Uterus (tissue), 2 donors: ENCODE results near the gene ATP8A2.

Source experiments
- CTCF ChIP-seq, 4 experiments: fragments of 200-600 bp in 2 of 4; fragments of 450-650 bp in 2 of 4; sonication (generic) in 2 of 4; IDR thresholded peaks; one replicate each; pipeline ENCODE4 v1.5.1; 2016 to 2019; ENCODE audit warnings: antibody characterized with exemption in 4 of 4, mild to moderate bottlenecking in 2 of 4, moderate library complexity in 1 of 4
- POLR2A ChIP-seq, 2 donors: fragments of 450-650 bp; IDR thresholded peaks; one replicate each; pipeline ENCODE4 v1.6.1; 2016; ENCODE audit warnings: antibody characterized with exemption in 2 of 2, mild to moderate bottlenecking in 1 of 2, moderate library complexity in 1 of 2

GRCh38 chr13:25864116-25864515 is 492.3 kb downstream of the ATP8A2 start:
- TF ChIP-seq CTCF (IDR thresholded peaks at IDR 0.05) (no peak), POLR2A (IDR thresholded peaks at IDR 0.05) (no peak)
